HepG2 (cell line): ENCODE measurements around the gene UNC13D. TPM values are rescaled to one million over a fixed set of nuclear protein-coding genes. Genes with fewer than 3 reads are reported as not detected.
A peak's percentile ranks its signal among the peaks of the same experiment; 100 is the strongest.

Experiments used
- CHD4 ChIP-seq: fragments of 200-600 bp; sonication (generic); IDR thresholded peaks from 2 replicates; pipeline ENCODE4 v1.7.0; 2017; ENCODE audit warnings: mild to moderate bottlenecking, low read length, borderline replicate concordance
- DR1 ChIP-seq: sonication (generic); formaldehyde crosslinking; IDR thresholded peaks from 2 replicates; pipeline ENCODE4 v1.8.0; 2021; ENCODE audit warnings: mild to moderate bottlenecking, missing genetic modification reagents, inconsistent platforms
- ESRRA ChIP-seq: sonication (generic); formaldehyde crosslinking; IDR thresholded peaks from 2 replicates; pipeline ENCODE4 v1.5.1; 2020; ENCODE audit warnings: mild to moderate bottlenecking, low read depth, missing genetic modification reagents
- GPN1 ChIP-seq: sonication (generic); formaldehyde crosslinking; IDR thresholded peaks from 2 replicates; pipeline ENCODE4 v1.5.1; 2020; ENCODE audit warnings: missing genetic modification reagents, borderline replicate concordance
- MIER3 ChIP-seq: IDR thresholded peaks from 2 replicates; pipeline ENCODE4 v1.6.1; 2016; ENCODE audit warnings: missing compliant biosample characterization, borderline replicate concordance
- NFATC3 ChIP-seq: sonication (generic); formaldehyde crosslinking; IDR thresholded peaks from 2 replicates; pipeline ENCODE4 v1.5.1; 2020; ENCODE audit warnings: mild to moderate bottlenecking, missing genetic modification reagents
- NR2F1 ChIP-seq, 2 experiments: fragments of 450-650 bp in 1 of 2; formaldehyde crosslinking in 1 of 2; IDR thresholded peaks; 2 replicates each; pipeline versions ENCODE4 v1.5.0 to v1.6.1; 2016 to 2020; ENCODE audit warnings: mild to moderate bottlenecking in 1 of 2, missing compliant biosample characterization in 1 of 2, missing genetic modification reagents in 1 of 2, moderate library complexity in 1 of 2
- PHF5A ChIP-seq: IDR thresholded peaks from one replicate; pipeline ENCODE4 v1.6.1; 2018; ENCODE audit warnings: low read depth, missing genetic modification reagents; ENCODE audit not compliant: unreplicated experiment
- ZFP36L1 ChIP-seq: sonication (generic); formaldehyde crosslinking; IDR thresholded peaks from 2 replicates; pipeline ENCODE4 v1.8.0; 2022; ENCODE audit warnings: mild to moderate bottlenecking, missing genetic modification reagents, moderate library complexity
- ZNF124 ChIP-seq: sonication (generic); formaldehyde crosslinking; IDR thresholded peaks from 2 replicates; pipeline ENCODE4 v1.4.0; 2020; ENCODE audit warnings: missing genetic modification reagents
- ZNF570 ChIP-seq: sonication (generic); formaldehyde crosslinking; IDR thresholded peaks from 2 replicates; pipeline ENCODE4 v1.4.0; 2020; ENCODE audit warnings: mild to moderate bottlenecking, missing genetic modification reagents, borderline replicate concordance
- ZNF572 ChIP-seq: sonication (generic); formaldehyde crosslinking; IDR thresholded peaks from 2 replicates; pipeline ENCODE4 v1.5.1; 2020; ENCODE audit warnings: mild to moderate bottlenecking, missing genetic modification reagents
- ZNF720 ChIP-seq: sonication (generic); formaldehyde crosslinking; IDR thresholded peaks from 2 replicates; pipeline ENCODE4 v1.4.0; 2020; ENCODE audit warnings: missing genetic modification reagents
- ZNF839 ChIP-seq: sonication (generic); formaldehyde crosslinking; IDR thresholded peaks from 2 replicates; pipeline ENCODE4 v1.4.0; 2020; ENCODE audit warnings: missing genetic modification reagents, mild to moderate bottlenecking, borderline replicate concordance
- polyA plus RNA-seq, 8 experiments: library from polyadenylated mRNA; depleted of rRNA in 3 of 8; stranded (reverse) in 7 of 8; unstranded in 1 of 8; fragments of >200 nt; fragmentation: Illumina TruSeq in 4 of 8; extraction: Trizol in 4 of 8; gene quantifications; 2 replicates each; pipeline versions ENCODE4 v1.2.1 to v1.2.3, GENCODE V29; 2011 to 2016; ENCODE audit warnings: low read depth in 4 of 8, missing spikeins in 1 of 8, mixed read lengths in 1 of 8; ENCODE audit not compliant: insufficient read depth in 1 of 8
- total RNA-seq, 5 experiments: library from RNA; depleted of rRNA; stranded (reverse); fragments of >200 nt; fragmentation: Illumina TruSeq; extraction: Trizol; gene quantifications; 2 replicates each; pipeline ENCODE4 v1.2.3, GENCODE V29; 2016; ENCODE audit warnings: low read depth in 1 of 5
- TF ChIP-seq, protein P1 (sequence below): sonication (generic); formaldehyde crosslinking; IDR thresholded peaks from 2 replicates; pipeline ENCODE4 v1.4.0; 2020; ENCODE audit warnings: missing genetic modification reagents, mild to moderate bottlenecking, borderline replicate concordance
- TF ChIP-seq, protein P2 (sequence below): sonication (generic); formaldehyde crosslinking; IDR thresholded peaks from 2 replicates; pipeline ENCODE4 v1.8.1; 2022; ENCODE audit warnings: low read depth, mild to moderate bottlenecking, missing genetic modification reagents
- TF ChIP-seq, protein P3 (sequence below): sonication (generic); formaldehyde crosslinking; IDR thresholded peaks from 2 replicates; pipeline ENCODE4 v1.9.0; 2022; ENCODE audit warnings: missing genetic modification reagents, mild to moderate bottlenecking, borderline replicate concordance
- TF ChIP-seq, protein P4 (sequence below): sonication (generic); formaldehyde crosslinking; IDR thresholded peaks from 2 replicates; pipeline ENCODE4 v1.8.1; 2023; ENCODE audit warnings: mild to moderate bottlenecking, missing genetic modification reagents
- TF ChIP-seq, protein P5 (sequence below): IDR thresholded peaks from 2 replicates; pipeline ENCODE4 v1.6.1; 2016; ENCODE audit warnings: control low read depth

The UNC13D gene
- total and polyA plus RNA-seq, 2 of the 13 experiments (the other 11 are each of a cell fraction or from before 2014, with no cell fraction given), result 29.7 to 42.7 TPM

DNA sequence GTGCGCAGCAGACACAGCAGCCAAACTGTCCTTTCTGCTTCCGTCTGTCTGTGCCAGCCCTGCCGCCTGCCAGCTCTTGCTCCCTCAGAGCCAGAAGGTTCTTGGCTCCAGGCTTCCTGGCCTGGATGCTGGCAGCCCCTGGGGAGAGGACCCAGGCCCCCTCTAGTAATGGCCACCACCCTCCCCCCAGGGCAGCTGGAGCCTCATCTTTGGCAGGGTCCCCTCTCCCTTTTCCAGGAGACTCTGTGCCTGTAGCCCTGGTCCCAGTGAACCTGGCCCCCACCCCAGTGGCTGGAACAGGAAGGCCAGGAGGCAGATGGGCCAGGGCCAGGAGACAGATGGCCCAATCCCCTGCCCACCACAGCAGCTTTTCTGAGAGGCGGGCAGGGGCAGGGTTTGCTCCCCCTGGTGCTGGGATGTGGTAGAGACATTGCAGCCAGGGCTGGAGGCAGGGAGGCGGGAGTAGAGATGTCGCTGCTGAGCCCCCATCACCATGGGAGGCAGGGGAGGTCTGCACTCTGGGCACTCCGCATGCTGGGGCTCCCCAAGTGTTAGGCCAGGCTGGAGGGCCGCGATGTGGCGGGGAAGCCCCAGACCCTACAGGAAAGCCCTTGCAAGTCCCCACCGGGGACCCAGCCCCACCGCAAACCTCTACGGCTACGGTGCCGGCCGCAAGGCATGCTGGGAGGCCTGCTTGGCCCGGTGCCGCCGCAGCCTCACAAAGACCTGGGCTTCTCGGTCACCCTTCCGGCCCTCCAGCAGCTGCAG lies 16.7 kb downstream of the UNC13D start (continued):
- TF ChIP-seq, protein P1, sequence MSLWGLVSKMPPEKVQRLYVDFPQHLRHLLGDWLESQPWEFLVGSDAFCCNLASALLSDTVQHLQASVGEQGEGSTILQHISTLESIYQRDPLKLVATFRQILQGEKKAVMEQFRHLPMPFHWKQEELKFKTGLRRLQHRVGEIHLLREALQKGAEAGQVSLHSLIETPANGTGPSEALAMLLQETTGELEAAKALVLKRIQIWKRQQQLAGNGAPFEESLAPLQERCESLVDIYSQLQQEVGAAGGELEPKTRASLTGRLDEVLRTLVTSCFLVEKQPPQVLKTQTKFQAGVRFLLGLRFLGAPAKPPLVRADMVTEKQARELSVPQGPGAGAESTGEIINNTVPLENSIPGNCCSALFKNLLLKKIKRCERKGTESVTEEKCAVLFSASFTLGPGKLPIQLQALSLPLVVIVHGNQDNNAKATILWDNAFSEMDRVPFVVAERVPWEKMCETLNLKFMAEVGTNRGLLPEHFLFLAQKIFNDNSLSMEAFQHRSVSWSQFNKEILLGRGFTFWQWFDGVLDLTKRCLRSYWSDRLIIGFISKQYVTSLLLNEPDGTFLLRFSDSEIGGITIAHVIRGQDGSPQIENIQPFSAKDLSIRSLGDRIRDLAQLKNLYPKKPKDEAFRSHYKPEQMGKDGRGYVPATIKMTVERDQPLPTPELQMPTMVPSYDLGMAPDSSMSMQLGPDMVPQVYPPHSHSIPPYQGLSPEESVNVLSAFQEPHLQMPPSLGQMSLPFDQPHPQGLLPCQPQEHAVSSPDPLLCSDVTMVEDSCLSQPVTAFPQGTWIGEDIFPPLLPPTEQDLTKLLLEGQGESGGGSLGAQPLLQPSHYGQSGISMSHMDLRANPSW (CRISPR knock-in tag), result no peak
- no peak for TF ChIP-seq CHD4
- TF ChIP-seq ZFP36L1, result no peak
- no peak for TF ChIP-seq MIER3 (CRISPR knock-in tag)
- no peak for TF ChIP-seq GPN1
- TF ChIP-seq ZNF124, result no peak
- TF ChIP-seq ZNF572 (CRISPR knock-in tag), result no peak
- TF ChIP-seq, protein P2, sequence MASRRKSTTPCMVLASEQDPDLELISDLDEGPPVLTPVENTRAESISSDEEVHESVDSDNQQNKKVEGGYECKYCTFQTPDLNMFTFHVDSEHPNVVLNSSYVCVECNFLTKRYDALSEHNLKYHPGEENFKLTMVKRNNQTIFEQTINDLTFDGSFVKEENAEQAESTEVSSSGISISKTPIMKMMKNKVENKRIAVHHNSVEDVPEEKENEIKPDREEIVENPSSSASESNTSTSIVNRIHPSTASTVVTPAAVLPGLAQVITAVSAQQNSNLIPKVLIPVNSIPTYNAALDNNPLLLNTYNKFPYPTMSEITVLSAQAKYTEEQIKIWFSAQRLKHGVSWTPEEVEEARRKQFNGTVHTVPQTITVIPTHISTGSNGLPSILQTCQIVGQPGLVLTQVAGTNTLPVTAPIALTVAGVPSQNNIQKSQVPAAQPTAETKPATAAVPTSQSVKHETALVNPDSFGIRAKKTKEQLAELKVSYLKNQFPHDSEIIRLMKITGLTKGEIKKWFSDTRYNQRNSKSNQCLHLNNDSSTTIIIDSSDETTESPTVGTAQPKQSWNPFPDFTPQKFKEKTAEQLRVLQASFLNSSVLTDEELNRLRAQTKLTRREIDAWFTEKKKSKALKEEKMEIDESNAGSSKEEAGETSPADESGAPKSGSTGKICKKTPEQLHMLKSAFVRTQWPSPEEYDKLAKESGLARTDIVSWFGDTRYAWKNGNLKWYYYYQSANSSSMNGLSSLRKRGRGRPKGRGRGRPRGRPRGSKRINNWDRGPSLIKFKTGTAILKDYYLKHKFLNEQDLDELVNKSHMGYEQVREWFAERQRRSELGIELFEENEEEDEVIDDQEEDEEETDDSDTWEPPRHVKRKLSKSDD (CRISPR knock-in tag), result 0 out of 2 replicates have a peak, but pooled peaks have one; percentile 40
- no peak for TF ChIP-seq ZNF839 (CRISPR knock-in tag)
- no peak for TF ChIP-seq NR2F1 (CRISPR knock-in tag; IDR thresholded peaks at IDR 0.05)
- TF ChIP-seq, protein P3, sequence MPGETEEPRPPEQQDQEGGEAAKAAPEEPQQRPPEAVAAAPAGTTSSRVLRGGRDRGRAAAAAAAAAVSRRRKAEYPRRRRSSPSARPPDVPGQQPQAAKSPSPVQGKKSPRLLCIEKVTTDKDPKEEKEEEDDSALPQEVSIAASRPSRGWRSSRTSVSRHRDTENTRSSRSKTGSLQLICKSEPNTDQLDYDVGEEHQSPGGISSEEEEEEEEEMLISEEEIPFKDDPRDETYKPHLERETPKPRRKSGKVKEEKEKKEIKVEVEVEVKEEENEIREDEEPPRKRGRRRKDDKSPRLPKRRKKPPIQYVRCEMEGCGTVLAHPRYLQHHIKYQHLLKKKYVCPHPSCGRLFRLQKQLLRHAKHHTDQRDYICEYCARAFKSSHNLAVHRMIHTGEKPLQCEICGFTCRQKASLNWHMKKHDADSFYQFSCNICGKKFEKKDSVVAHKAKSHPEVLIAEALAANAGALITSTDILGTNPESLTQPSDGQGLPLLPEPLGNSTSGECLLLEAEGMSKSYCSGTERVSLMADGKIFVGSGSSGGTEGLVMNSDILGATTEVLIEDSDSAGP (CRISPR knock-in tag), result peak; percentile 44; the same call in 1 of the 2 replicates
- TF ChIP-seq ZNF720 (CRISPR knock-in tag), result no peak
- TF ChIP-seq NFATC3 (CRISPR knock-in tag), result no peak
- no peak for TF ChIP-seq ESRRA
- peak; percentile 15 for TF ChIP-seq PHF5A
- TF ChIP-seq, protein P4, sequence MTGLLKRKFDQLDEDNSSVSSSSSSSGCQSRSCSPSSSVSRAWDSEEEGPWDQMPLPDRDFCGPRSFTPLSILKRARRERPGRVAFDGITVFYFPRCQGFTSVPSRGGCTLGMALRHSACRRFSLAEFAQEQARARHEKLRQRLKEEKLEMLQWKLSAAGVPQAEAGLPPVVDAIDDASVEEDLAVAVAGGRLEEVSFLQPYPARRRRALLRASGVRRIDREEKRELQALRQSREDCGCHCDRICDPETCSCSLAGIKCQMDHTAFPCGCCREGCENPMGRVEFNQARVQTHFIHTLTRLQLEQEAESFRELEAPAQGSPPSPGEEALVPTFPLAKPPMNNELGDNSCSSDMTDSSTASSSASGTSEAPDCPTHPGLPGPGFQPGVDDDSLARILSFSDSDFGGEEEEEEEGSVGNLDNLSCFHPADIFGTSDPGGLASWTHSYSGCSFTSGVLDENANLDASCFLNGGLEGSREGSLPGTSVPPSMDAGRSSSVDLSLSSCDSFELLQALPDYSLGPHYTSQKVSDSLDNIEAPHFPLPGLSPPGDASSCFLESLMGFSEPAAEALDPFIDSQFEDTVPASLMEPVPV (CRISPR knock-in tag), result no peak
- TF ChIP-seq DR1 (CRISPR knock-in tag), result 0 out of 2 replicates have a peak, but pooled peaks have one; percentile 26
- TF ChIP-seq, protein P5, sequence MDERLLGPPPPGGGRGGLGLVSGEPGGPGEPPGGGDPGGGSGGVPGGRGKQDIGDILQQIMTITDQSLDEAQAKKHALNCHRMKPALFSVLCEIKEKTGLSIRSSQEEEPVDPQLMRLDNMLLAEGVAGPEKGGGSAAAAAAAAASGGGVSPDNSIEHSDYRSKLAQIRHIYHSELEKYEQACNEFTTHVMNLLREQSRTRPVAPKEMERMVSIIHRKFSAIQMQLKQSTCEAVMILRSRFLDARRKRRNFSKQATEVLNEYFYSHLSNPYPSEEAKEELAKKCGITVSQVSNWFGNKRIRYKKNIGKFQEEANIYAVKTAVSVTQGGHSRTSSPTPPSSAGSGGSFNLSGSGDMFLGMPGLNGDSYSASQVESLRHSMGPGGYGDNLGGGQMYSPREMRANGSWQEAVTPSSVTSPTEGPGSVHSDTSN (CRISPR knock-in tag), result no peak
- no peak for TF ChIP-seq ZNF570
